ENCODE measurements around the gene YOD1. TPM values are rescaled to one million over a fixed set of nuclear protein-coding genes. Genes with fewer than 3 reads are reported as not detected.
"Not testable (repeated sequence)": the region's sequence is repeated elsewhere in the genome, so short reads cannot be mapped to it uniquely, and the experiment has no call there.

Gene YOD1
- total RNA-seq, 8 experiments from 2014 or later, result 5.9 to 31.6 (median 17.3) TPM

GRCh38 chr1:207052911-207053769, 2.1 kb upstream of the YOD1 start, which contains the start of gene PFKFB2:
Gene PFKFB2, plus strand, starts transcription at chr1:207053275. Its CDS starts 1,443 bp downstream, at chr1:207054718.
- peak; percentile 78 to 94 (median 92) for ATAC-seq (replicated peaks in 6 of 8)
- in situ Hi-C loops (cut with MboI; ENCODE audit: low pct_unique_long_range_greater_than_20kb in 2 of 9, low sequenced_read_pairs in 9 of 9, unreplicated experiment in 9 of 9), result no loop called here

GRCh38 chr1:207050480-207051190, 373 bp downstream of the YOD1 start:
- in situ Hi-C loops (cut with MboI; ENCODE audit: low pct_unique_long_range_greater_than_20kb in 2 of 9, low sequenced_read_pairs in 9 of 9, unreplicated experiment in 9 of 9), result no loop called here
- 0 to 20% (median 1%) methylated on average over 1 to 44 of the region's 47 CpGs; no CpG with 5 or more reads in 2 of the 10 experiments for WGBS, 10 experiments
- peak; percentile 31 to 55 (median 42) for ATAC-seq (replicated peaks in 6 of 8)
- Histone ChIP-seq H3K4me1 (replicated peaks in 1 of 2) (peaks cover 31 to 44% of the 10 kb centered on the region in 2 donors), H3K4me3 (peak overlapping the region; percentile 79 to 100 (median 98)), H3K27ac (peak overlapping the region; percentile 90)

More at GRCh38 chr1:207052911-207053769, 2.1 kb upstream of the YOD1 start, which contains the start of gene PFKFB2:
- H3K4me1 ChIP-seq (replicated peaks in 1 of 2), result peaks cover 19 to 21% of the 10 kb centered on the region in 2 donors
- peak within 1 kb of the TSS; percentile 9 to 21 for H3K27ac ChIP-seq
- WGBS, 10 experiments, result 0 to 35% (median 9%) methylated on average over 1 to 32 of the region's 56 CpGs
- H3K4me3 ChIP-seq, result peak within 1 kb of the TSS; percentile 47 to 96 (median 77)

DNA sequence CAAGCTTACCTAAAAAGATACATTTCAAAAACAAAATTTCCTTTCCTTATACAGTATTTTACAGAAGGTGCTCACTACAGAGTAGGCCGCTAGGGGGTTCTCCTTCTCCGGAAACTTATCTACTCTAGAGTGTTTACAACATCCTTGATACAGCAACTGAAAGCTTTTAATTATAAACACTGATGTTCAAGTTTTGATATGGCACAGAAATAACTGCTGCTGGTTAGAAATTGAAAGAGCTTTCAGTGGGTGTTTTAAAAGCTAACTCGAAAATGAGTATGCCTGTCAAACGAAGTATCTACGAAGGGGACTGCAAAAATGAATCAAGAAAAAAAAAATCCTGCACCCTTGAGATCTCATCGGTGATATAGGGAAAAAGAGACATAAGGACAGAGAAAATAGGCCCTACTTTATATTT, 1.0 kb downstream of the YOD1 start:
- in situ Hi-C loops (cut with MboI; ENCODE audit: low pct_unique_long_range_greater_than_20kb in 2 of 9, low sequenced_read_pairs in 9 of 9, unreplicated experiment in 9 of 9), result no loop called here
- peak overlapping the region; percentile 90 for H3K27ac ChIP-seq
- 0 to 4% (median 0%) methylated on average over 4 to 6 of the region's 6 CpGs for WGBS, 10 experiments
- H3K4me3 ChIP-seq, result peak overlapping the region; percentile 79 to 100 (median 98)
- no peak for ATAC-seq (replicated peaks in 6 of 8)
- peaks cover 31 to 49% of the 10 kb centered on the region in 2 donors for H3K4me1 ChIP-seq (replicated peaks in 1 of 2)

- in situ Hi-C loops (cut with MboI; ENCODE audit: low pct_unique_long_range_greater_than_20kb in 2 of 9, low sequenced_read_pairs in 9 of 9, unreplicated experiment in 9 of 9), result no loop called here
- Histone ChIP-seq H3K27ac (no peak overlapping the region), H3K4me1 (replicated peaks in 1 of 2) (peaks cover 31 to 49% of the 10 kb centered on the region in 2 donors), H3K4me3 (peak overlapping the region; percentile 79 to 100 (median 98))
- no peak for ATAC-seq (replicated peaks in 6 of 8)
- WGBS, 10 experiments, result 6 to 63% (median 50%) methylated on average over 2 to 8 of the region's 8 CpGs
Measured at GRCh38 chr1:207049514-207049913, 1.5 kb downstream of the YOD1 start.

GRCh38 chr1:207049054-207049453, 2.0 kb downstream of the YOD1 start:
- in situ Hi-C loops (cut with MboI; ENCODE audit: low pct_unique_long_range_greater_than_20kb in 2 of 9, low sequenced_read_pairs in 9 of 9, unreplicated experiment in 9 of 9), result no loop called here
- 60 to 100% (median 95%) methylated on average over 1 to 4 of the region's 4 CpGs; no CpG with 5 or more reads in 1 of the 10 experiments for WGBS, 10 experiments
- ATAC-seq (replicated peaks in 6 of 8), result no peak
- Histone ChIP-seq H3K4me3 (no peak overlapping the region), H3K27ac (no peak overlapping the region), H3K4me1 (replicated peaks in 1 of 2) (peaks cover 31 to 49% of the 10 kb centered on the region in 2 donors)

DNA sequence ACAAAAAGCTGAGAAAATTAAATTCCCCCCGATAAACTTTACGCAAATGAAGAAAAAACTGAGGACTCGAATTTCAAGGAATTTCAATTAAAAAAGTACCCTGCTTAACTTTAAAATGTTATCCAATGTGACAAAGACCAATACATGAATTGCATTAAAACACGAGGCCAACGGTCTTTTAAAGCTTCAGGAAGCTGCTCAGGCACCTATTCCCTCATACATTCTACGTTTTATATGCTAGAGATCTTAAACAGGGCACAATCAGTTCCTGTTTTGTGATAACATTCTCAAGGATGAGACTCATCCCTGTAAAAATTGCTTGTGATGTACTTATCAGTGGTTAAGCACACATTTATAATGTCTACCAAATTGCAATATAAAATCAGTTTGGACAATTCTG, 3.0 kb downstream of the YOD1 start:
- ATAC-seq (replicated peaks in 6 of 8), result no peak
- peaks cover 31 to 49% of the 10 kb centered on the region in 2 donors for H3K4me1 ChIP-seq (replicated peaks in 1 of 2)
- WGBS, 10 experiments, result 60 to 92% (median 75%) methylated on average over 1 to 6 of the region's 6 CpGs; no CpG with 5 or more reads in 1 of the 10 experiments
- no peak overlapping the region for H3K4me3 ChIP-seq
- H3K27ac ChIP-seq, result no peak overlapping the region
- in situ Hi-C loops (cut with MboI; ENCODE audit: low pct_unique_long_range_greater_than_20kb in 2 of 9, low sequenced_read_pairs in 9 of 9, unreplicated experiment in 9 of 9), result no loop called here

- Histone ChIP-seq H3K4me1 (replicated peaks in 1 of 2) (peaks cover 31 to 49% of the 10 kb centered on the region in 2 donors), H3K4me3 (no peak overlapping the region), H3K27ac (no peak overlapping the region)
- 80 to 100% (median 100%) methylated on average over 1 of the region's 1 CpG; no CpG with 5 or more reads in 4 of the 10 experiments for WGBS, 10 experiments
- ATAC-seq (replicated peaks in 6 of 8), result no peak
- in situ Hi-C loops (cut with MboI; ENCODE audit: low pct_unique_long_range_greater_than_20kb in 2 of 9, low sequenced_read_pairs in 9 of 9, unreplicated experiment in 9 of 9), result no loop called here
Measured at GRCh38 chr1:207047505-207047904, 3.5 kb downstream of the YOD1 start.

GRCh38 chr1:207045453-207045852, 5.6 kb downstream of the YOD1 start:
- Histone ChIP-seq H3K4me3 (no peak overlapping the region), H3K4me1 (replicated peaks in 1 of 2) (peaks cover 17 to 36% of the 10 kb centered on the region in 2 donors), H3K27ac (no peak overlapping the region)
- WGBS, 10 experiments, result 17 to 94% (median 69%) methylated on average over 1 to 2 of the region's 2 CpGs; no CpG with 5 or more reads in 2 of the 10 experiments
- in situ Hi-C loops (cut with MboI; ENCODE audit: low pct_unique_long_range_greater_than_20kb in 2 of 9, low sequenced_read_pairs in 9 of 9, unreplicated experiment in 9 of 9), result no loop called here
- no peak for ATAC-seq (replicated peaks in 6 of 8)

DNA sequence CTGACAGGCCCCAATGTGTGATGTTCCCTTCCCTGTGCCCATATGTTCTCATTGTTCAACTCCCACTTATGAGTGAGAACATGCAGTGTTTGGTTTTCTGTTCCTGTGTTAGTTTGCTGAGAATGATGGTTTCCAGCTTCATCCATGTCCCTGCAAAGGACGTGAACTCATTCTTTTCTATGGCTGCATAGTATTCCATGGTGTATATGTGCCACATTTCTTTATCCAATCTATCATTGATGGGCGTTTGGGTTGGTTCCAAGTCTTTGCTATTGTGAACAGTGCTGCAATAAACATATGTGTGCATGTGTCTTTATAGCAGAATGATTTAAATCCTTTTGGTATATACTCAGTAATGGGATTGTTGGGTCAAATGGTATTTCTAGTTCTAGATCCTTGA, 9.6 kb downstream of the YOD1 start:
- peaks cover 0 to 12% of the 10 kb centered on the region in 2 donors for H3K4me1 ChIP-seq (replicated peaks in 1 of 2)
- 92 to 100% (median 97%) methylated on average over 1 to 2 of the region's 2 CpGs; no CpG with 5 or more reads in 6 of the 10 experiments for WGBS, 10 experiments
- H3K27ac ChIP-seq; ATAC-seq (replicated peaks in 6 of 8); in situ Hi-C loops (cut with MboI; ENCODE audit: low pct_unique_long_range_greater_than_20kb in 2 of 9, low sequenced_read_pairs in 9 of 9, unreplicated experiment in 9 of 9); H3K4me3 ChIP-seq: not testable (repeated sequence)

DNA sequence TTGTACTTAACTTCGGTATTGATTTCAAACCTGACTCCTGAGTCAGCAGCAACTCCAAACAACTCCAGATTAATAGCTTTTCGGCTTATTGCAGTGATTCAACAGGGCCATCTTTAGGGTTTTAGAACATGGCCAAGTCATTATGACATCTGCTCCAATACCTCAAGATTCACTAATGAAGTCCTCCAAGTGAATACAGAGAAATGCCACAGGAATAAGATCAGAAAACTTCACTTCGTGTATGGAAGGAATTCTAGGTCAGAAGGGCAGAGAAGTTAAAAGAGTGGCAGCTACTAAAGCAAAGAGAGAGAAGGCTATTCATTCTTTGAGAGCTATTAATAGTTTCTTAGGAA, 10.9 kb downstream of the YOD1 start:
- ATAC-seq (replicated peaks in 6 of 8), result no peak
- H3K4me3 ChIP-seq, result no peak overlapping the region
- in situ Hi-C loops (cut with MboI; ENCODE audit: low pct_unique_long_range_greater_than_20kb in 2 of 9, low sequenced_read_pairs in 9 of 9, unreplicated experiment in 9 of 9), result no loop called here
- no peak overlapping the region for H3K27ac ChIP-seq
- WGBS, 10 experiments, result 0 to 92% (median 57%) methylated on average over 1 to 3 of the region's 3 CpGs
- H3K4me1 ChIP-seq (replicated peaks in 1 of 2), result no peaks in the 10 kb centered on the region

- WGBS, 10 experiments, result 76 to 100% (median 84%) methylated on average over 1 to 4 of the region's 4 CpGs
Measured at GRCh38 chr1:207039380-207040180, 11.4 kb downstream of the YOD1 start.

DNA sequence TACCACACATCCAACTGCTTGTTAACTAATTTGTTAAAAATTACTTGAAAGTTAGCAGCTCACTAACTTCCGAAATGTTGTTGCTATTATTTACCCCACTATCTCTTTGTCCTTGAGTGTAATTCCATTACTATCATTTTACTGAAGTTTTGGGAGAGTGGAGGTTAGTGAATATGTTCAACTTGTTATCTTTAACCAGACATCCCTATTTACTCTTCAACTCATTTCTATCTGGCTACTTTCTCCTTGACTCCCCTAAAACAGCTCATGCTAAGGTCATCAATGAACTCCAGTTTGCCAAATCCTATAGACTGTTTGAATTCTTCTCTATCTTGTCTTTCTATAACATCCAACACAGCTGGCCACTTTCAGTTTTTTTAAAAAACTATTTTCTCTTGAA, 14.1 kb downstream of the YOD1 start:
- ATAC-seq (replicated peaks in 6 of 8), result no peak

More at GRCh38 chr1:207039380-207040180, 11.4 kb downstream of the YOD1 start:
- in situ Hi-C loops (cut with MboI; ENCODE audit: low pct_unique_long_range_greater_than_20kb in 2 of 9, low sequenced_read_pairs in 9 of 9, unreplicated experiment in 9 of 9), result no loop called here
- Histone ChIP-seq H3K4me1 (replicated peaks in 1 of 2) (no peaks in the 10 kb centered on the region), H3K27ac (no peak overlapping the region), H3K4me3 (no peak overlapping the region)
- ATAC-seq (replicated peaks in 6 of 8), result peak in 1 of 8 experiments; percentile 22

More for the DNA sequence above, 14.1 kb downstream of the YOD1 start:
- Histone ChIP-seq H3K4me1 (replicated peaks in 1 of 2) (no peaks in the 10 kb centered on the region), H3K4me3 (no peak overlapping the region), H3K27ac (no peak overlapping the region)
- in situ Hi-C loops (cut with MboI; ENCODE audit: low pct_unique_long_range_greater_than_20kb in 2 of 9, low sequenced_read_pairs in 9 of 9, unreplicated experiment in 9 of 9), result no loop called here
- WGBS, 10 experiments, result 42 to 100% (median 85%) methylated on average over 1 of the region's 1 CpG

All from motor neuron (in vitro differentiated cells).